Measurements from ENCODE around the gene CREM. TPM values are rescaled to one million over a fixed set of nuclear protein-coding genes. Genes with fewer than 3 reads are reported as not detected.

The CREM gene
- total and polyA plus RNA-seq, 2 of the 8 experiments (the other 6 are each of a cell fraction or from before 2014, with no cell fraction given) = 18.7 to 21.9 TPM

- no peak for TF ChIP-seq GABPA (IDR thresholded peaks at IDR 0.05; ENCODE audit: borderline replicate concordance, insufficient read depth, low read length)
Measured at GRCh38 chr10:35152992-35153391, 26.3 kb downstream of the CREM start (continued).
